GM19099 (cell line): ENCODE data around the gene RAB11FIP3.

ENCODE experiments used
- POLR2A ChIP-seq: IDR thresholded peaks from 3 replicates; pipeline ENCODE4 v1.6.1; 2011; ENCODE audit warnings: low read depth; ENCODE audit not compliant: insufficient read length; ENCODE audit errors: extremely low read depth

The RAB11FIP3 gene

DNA sequence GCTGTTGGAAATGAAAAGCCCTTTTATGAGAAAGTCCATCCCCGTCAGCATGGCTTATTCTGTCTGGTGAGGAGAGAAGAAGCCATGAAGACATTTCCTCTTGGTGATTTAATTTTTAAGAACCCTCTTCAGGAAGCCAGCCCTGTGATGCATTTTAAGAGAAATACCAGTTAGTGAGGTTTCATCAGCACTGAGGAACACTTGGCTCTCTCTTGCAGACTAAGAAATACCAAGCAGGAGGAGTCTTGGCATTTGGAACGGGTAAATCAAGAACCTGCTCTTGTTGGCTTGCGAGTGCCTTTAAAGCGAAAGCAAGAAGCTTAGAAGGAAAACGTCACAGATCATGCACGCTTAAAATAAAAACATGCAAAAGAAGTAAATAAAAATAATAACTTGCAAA lies 17.5 kb downstream of the RAB11FIP3 start:
- no peak for TF ChIP-seq POLR2A

DNA sequence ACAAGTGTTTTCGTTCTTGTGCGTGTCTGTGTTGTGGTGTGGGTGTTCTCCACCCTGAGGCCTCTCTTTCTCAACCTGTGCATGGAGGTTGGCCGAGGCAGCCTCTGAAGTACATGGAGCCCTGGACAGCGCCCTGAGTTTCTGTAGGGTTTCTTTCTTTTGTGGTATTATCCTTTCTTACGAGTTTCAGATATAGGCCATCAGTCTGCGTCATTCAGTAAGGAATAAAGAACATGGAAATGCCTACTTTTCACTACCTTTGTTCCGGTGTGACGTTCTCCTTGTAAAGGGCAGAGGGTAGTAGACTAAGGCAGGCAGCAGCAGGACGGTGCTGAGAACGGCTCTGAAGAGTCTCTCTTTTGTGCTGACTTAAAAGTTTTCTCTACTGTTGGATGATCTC lies 18.6 kb downstream of the RAB11FIP3 start:
- no peak for TF ChIP-seq POLR2A

DNA sequence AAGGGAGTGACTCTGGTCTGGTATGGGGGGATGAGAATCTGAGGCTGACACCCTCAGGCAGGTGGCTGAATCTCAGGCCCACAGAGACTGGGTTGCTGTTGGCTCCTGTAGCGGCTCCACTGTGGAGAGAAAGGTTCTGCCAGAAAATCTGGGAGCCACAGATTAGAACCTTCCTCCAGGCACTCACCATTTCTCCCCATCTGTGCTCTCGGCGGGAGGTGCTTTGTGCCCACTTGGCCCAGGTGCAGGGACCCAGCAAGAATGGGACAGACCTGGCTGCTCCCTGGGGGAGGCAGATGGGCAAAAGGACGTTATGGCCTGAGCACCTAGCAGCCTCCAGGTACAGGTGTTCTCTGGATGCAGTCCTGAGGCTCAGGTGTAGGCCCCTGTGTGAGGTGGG lies 20.1 kb downstream of the RAB11FIP3 start:
- TF ChIP-seq POLR2A: no peak

DNA sequence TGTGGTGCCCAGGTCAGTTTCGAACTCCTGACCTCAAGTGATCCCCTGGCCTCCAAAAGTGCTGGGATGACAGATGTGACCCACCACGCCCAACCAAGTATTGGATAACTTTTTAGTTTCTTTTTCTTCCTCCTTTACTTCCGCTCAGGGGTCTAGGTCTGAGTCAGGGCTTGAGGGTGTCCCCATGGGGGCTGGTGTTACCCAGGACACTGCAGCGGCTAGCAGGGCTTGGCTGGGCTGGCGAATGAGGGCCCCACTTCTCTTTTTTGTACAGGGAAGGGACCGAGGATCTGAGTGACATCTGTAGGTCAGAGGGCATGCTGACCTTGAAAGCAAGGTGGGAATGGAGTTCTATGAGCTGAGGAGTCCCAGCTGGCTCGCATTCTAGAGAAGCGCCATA lies 24.9 kb downstream of the RAB11FIP3 start:
- no peak for TF ChIP-seq POLR2A

DNA sequence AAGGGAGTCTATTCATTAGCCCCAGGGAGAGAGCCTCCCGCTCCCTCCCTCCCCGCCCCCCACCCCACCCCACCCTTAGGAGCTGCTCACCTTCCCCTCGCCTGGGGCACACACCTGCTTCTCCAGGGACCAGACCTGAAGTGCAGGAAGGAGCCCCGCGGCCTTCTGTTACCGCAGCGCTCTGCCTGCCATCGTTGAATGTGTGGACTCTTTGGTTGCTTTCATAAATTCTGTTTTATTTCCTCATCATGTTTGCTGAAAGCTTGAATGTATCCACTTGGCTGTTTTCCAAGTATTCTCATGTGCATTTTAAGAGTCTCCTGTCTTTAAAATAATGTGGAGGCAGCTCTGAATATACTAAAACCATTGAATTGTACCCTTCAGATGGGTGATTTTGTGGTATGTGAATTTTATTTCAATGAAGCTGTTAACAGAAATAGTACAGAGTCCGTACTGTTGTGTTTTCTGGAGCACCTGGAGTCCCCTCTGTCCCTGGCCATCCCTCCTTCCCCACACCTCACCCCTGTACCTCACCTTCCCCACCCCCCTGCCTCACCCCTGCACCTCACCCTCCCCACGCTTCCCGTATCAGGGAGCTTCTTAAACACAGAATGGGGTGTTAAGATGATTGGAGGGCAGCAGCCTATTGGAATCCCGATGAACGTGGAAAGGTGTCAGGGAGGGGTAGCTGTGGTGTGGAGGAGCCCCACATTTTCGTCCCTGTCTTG lies 25.5 kb downstream of the RAB11FIP3 start:
- TF ChIP-seq POLR2A: no peak

DNA sequence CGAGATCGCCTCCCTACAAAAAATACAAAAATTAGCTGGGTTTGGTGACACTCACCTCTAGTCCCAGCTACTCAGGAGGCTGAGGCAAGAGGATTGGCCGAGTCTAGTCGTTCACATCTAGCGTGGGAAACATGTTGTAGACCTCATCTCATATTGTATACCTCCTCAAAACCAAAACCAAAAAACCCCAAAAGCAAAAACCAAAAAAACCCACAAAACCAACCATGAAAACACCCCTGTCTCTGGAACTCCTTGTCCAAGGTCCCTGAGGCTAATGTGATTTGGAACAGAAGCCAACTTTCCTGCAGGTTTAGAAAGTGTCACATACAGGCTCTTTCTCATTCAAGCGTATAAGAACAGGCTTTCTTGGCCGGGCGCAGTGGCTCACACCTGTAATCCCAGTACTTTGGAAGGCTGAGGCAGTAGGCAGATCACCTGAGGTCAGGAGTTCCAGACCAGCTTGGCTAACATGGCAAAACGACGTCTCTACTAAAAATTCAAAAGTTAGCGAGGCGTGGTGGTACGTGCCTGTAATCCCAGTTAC lies 29.0 kb downstream of the RAB11FIP3 start:
- no peak for TF ChIP-seq POLR2A

DNA sequence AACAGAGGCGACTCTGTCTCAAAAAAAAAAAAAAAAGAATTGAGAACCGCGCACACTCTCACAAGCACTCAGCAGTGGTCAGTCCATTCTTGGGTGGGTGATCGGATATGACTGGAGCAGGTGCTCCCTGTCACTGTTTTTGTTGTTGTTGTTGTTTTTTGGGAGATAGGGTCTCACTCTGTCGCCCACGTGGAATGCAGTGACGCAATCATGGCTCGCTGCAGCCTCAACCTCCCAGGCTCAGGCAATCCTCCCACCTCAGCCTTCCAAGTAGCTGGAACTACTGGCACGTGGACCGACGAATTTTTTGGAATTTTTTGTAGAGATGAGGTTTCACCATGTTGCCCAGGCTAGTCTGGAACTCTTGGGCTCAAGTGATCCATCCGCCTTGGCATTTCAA lies 30.0 kb downstream of the RAB11FIP3 start:
- TF ChIP-seq POLR2A: no peak

DNA sequence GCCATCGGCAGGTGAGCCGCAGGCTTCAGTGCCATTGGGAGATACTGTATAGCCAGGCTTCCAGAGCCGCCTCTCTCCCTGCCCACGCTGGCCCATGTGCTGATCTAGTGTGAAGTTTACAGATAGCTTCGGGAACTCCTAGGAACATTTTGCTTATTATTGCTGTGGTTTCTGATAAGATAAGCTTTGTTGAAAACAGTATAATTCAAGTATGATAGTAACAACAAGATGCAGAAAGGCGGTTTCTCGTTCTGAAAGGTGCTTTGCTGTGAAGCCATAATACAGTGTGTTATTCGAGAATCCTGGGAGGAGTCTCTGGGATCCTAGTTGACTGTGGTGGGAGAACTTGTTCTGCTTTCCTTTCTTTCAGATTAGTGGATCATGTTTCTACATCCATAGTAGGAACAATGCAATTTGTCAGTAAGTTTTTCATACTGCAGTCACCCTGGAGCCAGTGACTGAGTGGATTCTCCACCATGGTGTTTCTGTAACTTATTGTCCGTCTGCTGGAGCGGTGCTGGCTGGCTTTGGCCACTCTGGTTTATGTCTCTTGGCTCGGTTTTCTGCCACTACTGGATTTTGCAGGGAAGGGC lies 31.5 kb downstream of the RAB11FIP3 start:
- no peak for TF ChIP-seq POLR2A

DNA sequence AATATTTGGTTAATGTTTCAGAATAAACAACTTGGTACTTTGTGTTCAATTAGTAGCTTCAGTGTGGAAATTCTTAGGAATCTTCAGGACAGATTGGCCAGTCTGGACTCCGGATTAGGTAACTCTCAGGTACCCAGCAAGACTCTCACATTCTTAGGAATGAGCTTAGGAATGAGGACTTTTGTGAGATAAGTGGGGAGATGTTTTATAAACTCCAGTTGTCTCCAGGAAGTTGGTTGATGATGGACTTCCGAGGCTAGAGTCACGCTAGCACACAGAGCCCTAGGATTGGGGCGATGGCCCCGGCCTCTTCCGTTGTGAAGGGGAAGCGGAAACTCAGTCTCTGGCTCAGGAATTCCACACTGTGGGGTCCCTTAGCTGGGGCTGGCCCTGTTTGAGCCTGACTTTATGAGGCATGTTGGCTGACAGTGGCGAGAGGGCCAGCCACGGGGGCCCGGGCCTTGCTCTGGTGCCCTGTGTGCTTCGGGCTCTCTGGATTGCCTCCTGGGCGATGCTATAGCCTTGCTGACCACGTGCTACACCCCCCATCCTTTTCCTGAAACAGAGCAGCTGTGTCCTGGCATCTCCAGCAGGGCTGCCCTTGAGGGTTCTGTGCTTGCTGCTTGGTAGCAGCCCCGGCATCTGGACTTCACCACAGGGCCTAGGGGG lies 32.4 kb downstream of the RAB11FIP3 start:
- TF ChIP-seq POLR2A: no peak

DNA sequence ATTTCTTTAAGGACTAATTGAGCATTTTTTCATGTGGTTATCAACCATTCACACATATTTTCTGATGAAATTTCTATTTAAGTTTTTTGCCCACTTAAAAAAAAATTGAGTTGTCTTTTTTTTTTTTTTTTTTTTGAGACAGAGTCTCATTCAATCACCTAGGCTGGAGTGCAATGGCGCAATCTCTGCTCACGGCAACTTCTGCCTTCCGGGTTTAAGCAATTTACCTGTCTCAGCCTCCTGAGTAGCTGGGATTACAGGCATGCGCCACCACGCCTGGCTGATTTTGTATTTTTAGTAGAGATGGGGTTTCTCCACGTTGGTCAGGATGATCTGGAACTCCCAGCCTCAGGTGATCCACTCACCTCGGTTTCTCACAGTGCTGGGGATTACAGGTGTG lies 34.3 kb downstream of the RAB11FIP3 start:
- TF ChIP-seq POLR2A: no peak

DNA sequence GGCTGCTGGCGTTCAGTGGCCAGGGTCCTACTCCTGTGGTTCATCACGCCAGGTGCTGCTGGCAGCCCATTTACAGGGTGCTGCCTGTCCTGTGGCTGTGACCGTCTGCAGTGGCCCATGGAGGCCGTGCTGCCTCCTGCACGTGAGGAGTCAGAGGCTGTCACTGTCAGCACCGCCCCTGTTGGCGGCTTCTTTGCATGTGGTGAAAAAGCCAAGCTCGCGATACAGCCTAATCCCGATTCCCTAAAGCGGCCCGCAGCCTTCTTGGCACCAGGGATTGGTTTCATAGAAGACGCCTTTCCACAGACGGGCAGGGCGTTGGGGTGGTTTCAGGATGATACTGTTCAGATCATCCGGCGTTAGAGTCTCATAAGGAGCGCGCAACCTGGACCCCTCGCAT lies 35.3 kb downstream of the RAB11FIP3 start:
- no peak for TF ChIP-seq POLR2A

DNA sequence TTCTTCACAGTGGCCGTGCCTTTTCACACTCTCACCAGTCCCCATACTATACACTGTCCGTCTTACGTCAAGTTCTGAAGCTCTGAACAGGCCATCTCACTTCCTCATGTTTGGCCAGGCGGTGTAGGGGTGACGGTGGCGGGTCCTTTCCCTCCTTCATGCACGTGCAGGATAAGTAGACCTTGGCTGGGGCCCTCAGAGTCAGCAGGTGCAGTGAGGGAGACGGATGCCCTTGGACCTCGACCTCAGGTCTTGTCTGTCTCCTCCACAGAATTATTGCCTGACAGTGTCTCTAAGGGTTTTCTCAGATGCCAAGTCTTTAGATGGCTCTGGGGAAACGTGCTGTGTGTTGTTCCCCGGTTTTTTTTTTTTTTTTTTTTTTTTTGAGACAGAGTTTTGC lies 37.6 kb downstream of the RAB11FIP3 start:
- no peak for TF ChIP-seq POLR2A

DNA sequence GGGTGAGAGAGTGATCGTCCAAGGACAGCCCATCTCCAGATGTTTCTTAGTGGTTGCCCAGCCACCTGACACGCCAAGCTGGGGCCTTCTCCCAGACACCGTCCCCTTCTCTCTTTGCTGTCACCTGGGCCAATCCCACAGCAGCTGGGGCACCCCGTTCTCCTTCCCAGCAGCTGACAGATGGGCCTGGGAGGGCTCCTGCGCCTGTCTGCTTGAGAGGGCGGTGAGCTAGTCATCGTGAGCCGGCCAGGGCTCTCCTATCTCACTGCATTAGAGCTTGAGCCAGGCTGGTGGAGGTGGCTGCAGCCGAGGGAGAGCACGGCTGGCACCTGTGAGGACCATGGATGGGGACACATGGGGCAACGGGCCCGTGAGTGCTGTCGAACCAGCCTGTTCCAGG lies 41.2 kb downstream of the RAB11FIP3 start:
- no peak for TF ChIP-seq POLR2A

DNA sequence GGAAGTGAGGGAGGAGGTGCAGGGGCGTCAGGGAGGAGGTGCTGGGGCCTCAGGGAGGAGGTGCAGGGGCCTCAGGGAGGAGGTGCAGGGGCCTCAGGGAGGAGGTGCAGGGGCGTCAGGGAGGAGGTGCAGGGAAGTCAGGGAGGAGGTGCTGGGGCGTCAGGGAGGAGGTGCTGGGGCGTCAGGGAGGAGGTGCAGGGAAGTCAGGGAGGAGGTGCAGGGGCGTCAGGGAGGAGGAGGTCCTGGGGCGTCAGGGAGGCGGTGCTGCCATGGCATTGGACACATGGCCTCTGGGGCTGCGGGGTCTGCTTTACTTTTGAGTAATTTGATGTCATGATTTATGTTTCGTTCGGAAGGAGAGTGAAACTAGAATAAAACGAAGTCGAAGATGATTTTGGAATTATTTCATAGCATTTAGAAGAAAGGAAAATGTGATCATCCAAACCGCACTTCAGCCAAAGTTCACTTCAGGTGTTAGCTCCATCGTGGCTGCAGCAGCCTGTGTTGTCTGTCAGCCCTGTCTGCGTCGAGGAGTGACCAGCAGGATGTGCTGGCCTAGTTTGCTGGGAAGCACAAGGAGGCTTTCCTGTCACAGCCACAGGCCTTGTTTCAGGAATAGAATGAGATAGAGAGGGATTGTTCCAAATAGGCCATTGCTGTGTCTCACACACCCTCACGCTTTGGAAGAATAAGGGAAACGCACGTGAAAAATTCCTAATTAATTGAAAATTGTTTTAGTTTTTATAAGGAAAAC lies 42.8 kb downstream of the RAB11FIP3 start:
- TF ChIP-seq POLR2A: no peak

DNA sequence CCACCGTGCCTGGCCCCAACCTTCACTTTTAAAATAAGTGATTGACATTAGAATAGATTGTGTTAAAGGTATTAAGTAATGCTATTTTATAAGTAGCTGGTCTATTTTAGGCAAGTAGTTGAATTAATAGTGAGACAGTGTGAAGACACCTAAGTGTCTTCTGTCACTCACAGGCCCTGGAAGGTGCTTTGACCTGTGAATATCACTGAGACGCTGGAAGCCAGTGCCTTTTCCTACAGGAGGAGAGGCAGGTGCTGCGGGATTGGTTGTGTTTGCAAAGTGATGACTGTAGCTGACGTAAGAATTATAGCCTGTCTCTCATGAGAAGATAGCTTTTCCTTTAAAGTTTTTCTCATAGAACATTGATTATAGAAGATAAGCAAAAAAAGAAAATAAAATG lies 45.0 kb downstream of the RAB11FIP3 start:
- TF ChIP-seq POLR2A: no peak
